ENCODE results near the gene TRAM2.

TRAM2 gene

GRCh38 chr6:52547647-52548352 is 29.1 kb downstream of the TRAM2 start:
- Mint-ChIP-seq H3K4me1 (peaks cover 13% of the 10 kb centered on the region), H3K36me3 (peaks cover 13% of the 10 kb centered on the region), H3K27me3 (no peaks in the 10 kb centered on the region), H3K4me3 (no peak overlapping the region), H3K9me3 (no peaks in the 10 kb centered on the region), H3K27ac (no peak overlapping the region)

- Mint-ChIP-seq H3K9me3 (no peaks in the 10 kb centered on the region), H3K36me3 (peaks cover 13% of the 10 kb centered on the region), H3K27ac (no peak overlapping the region), H3K27me3 (no peaks in the 10 kb centered on the region), H3K4me1 (peaks cover 13% of the 10 kb centered on the region), H3K4me3 (no peak overlapping the region)
Observed at GRCh38 chr6:52546678-52547077, 30.2 kb downstream of the TRAM2 start.

- Mint-ChIP-seq H3K36me3 (peaks cover 13% of the 10 kb centered on the region), H3K27ac (no peak overlapping the region), H3K4me3 (no peak overlapping the region), H3K27me3 (no peaks in the 10 kb centered on the region), H3K4me1 (peaks cover 13% of the 10 kb centered on the region), H3K9me3 (no peaks in the 10 kb centered on the region)
Observed at GRCh38 chr6:52546192-52546591, 30.7 kb downstream of the TRAM2 start.

DNA sequence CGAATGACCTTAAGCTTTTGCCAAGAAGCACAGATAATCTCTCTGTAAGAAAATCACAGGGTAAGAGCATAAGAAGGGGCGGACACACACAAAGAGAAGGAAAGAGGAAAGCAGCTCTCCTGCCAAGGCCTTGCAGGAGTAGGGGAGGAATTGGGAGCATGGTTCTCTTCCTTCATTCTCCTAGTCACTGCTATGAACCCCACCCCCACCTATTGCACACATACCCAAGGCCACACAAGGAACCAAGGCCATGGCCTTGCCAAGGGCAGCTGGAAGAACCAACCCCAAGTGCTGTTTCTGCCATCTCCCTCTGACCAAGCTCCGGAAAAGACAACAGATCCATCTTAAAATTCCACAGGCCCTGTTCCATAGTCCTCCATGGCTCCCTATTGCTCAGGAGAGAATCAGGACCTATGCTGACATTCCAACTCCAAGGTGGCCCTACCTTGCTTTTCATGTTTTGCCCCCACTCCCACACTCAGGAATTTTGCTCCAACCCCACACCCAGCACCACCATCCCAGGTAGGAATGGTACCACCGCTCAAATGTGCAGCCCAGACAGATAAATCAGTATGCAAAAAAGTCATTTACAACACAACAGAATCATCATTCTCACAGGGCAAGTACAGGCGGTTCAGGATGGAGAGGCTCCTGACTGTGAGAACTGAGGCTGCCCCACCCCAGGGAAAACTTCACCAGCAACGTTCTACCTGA is 31.3 kb downstream of the TRAM2 start:
- H3K27me3 Mint-ChIP-seq, result no peaks in the 10 kb centered on the region
- H3K4me1 Mint-ChIP-seq, result peaks cover 13% of the 10 kb centered on the region
- peaks cover 13% of the 10 kb centered on the region for H3K36me3 Mint-ChIP-seq
- no peaks in the 10 kb centered on the region for H3K9me3 Mint-ChIP-seq
- H3K27ac Mint-ChIP-seq, result no peak overlapping the region
- H3K4me3 Mint-ChIP-seq, result no peak overlapping the region

DNA sequence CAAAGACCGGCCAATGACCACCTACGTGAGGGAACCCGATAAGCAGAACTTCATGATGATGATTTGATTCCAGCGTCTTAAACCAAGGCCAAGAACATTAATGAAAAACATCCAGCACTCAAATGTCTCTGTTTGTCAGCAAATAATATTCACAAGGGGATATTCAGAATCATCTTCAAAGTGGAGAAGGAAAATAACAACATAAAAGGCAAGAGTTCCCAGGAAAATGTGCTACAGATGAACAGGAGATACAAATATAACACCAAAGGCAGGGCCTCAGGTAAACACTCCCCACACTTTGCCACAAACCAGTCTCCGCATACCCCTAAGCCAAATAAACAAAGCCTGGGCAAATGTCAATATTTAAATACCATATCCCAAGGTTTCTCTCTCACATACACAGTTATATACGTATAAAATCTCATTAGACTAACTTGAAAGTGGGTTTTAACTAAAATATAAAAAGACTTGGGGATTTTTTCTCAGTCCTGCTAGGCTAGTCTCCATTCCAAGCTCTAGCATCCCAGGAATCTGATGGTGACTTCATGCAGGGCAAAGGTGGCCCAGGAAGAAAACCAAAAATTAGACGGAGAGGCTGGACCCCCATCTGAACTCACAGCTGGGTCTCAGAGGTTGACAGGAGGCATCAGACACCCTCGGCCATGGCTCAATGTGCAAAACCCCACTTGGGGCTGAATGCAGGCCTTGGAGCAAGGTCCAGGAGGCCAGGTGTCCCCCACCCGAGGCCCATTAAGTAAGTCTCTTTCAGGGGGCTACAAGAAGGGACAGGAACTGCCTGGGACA is 32.1 kb downstream of the TRAM2 start:
- H3K4me3 Mint-ChIP-seq, result no peak overlapping the region
- no peaks in the 10 kb centered on the region for H3K27me3 Mint-ChIP-seq
- H3K36me3 Mint-ChIP-seq, result peaks cover 10% of the 10 kb centered on the region
- no peak overlapping the region for H3K27ac Mint-ChIP-seq
- H3K4me1 Mint-ChIP-seq, result peaks cover 13% of the 10 kb centered on the region
- H3K9me3 Mint-ChIP-seq, result no peaks in the 10 kb centered on the region

- Mint-ChIP-seq H3K4me3 (no peak overlapping the region), H3K27me3 (no peaks in the 10 kb centered on the region), H3K27ac (no peak overlapping the region), H3K36me3 (peaks cover 9% of the 10 kb centered on the region), H3K9me3 (no peaks in the 10 kb centered on the region), H3K4me1 (peaks cover 16% of the 10 kb centered on the region)
Observed at GRCh38 chr6:52543729-52544601, 32.9 kb downstream of the TRAM2 start.

- Mint-ChIP-seq H3K9me3 (no peaks in the 10 kb centered on the region), H3K4me1 (peaks cover 23% of the 10 kb centered on the region), H3K27me3 (no peaks in the 10 kb centered on the region), H3K36me3 (peaks cover 9% of the 10 kb centered on the region), H3K4me3 (no peak overlapping the region), H3K27ac (no peak overlapping the region)
Observed at GRCh38 chr6:52543262-52543661, 33.6 kb downstream of the TRAM2 start.

DNA sequence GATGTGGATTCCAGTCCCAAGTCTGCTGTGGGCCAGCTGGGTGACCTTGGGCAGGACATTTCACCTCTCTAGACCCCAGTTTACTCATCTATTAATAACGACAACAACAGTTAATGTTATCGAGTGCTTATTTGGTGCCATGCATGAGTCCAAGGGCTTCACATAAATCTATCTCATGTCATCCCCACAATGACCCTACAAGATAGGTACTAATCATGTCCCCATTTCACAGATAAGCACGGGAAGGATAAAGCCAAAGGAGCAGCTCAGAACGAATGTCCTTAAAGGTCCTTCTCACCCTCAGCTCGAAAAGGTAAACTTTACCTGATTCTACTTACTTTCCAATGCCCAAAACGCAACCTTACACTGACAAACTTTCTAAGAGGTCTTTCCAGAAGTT is 35.7 kb downstream of the TRAM2 start:
- peaks cover 41% of the 10 kb centered on the region for H3K4me1 Mint-ChIP-seq
- no peaks in the 10 kb centered on the region for H3K27me3 Mint-ChIP-seq
- no peak overlapping the region for H3K27ac Mint-ChIP-seq
- H3K4me3 Mint-ChIP-seq, result no peak overlapping the region
- no peaks in the 10 kb centered on the region for H3K9me3 Mint-ChIP-seq
- peaks cover 7% of the 10 kb centered on the region for H3K36me3 Mint-ChIP-seq

- no peaks in the 10 kb centered on the region for H3K9me3 Mint-ChIP-seq
- no peak overlapping the region for H3K4me3 Mint-ChIP-seq
- H3K27ac Mint-ChIP-seq, result no peak overlapping the region
- peaks cover 46% of the 10 kb centered on the region for H3K4me1 Mint-ChIP-seq
- no peaks in the 10 kb centered on the region for H3K27me3 Mint-ChIP-seq
- peaks cover 8% of the 10 kb centered on the region for H3K36me3 Mint-ChIP-seq
Observed at GRCh38 chr6:52540286-52540902, 36.5 kb downstream of the TRAM2 start.

- no peaks in the 10 kb centered on the region for H3K27me3 Mint-ChIP-seq
- no peaks in the 10 kb centered on the region for H3K9me3 Mint-ChIP-seq
- peaks cover 6% of the 10 kb centered on the region for H3K36me3 Mint-ChIP-seq
- peaks cover 53% of the 10 kb centered on the region for H3K4me1 Mint-ChIP-seq
- no peak overlapping the region for H3K4me3 Mint-ChIP-seq
- no peak overlapping the region for H3K27ac Mint-ChIP-seq
Observed at GRCh38 chr6:52539607-52540006, 37.3 kb downstream of the TRAM2 start.

DNA sequence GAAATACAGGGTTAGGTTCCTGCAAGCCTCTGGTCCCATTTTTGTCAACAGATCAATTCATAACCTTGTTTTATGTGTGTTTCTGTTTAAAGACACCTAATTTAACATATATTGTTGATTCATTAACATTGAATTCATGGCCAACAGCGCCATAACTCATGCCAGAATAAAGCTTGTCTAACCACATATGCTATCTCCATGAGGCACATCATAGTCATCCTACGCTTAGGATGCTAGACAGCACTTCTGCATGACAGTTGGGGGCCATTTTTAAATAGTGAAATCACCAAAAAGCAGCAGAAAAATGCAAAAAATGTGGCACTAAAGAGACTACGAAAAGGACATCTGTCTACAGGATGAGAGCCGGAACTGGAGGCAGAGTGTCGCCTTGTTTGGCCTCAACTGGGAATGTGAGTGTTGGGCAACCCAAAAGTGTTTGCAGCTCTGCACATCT is 37.9 kb downstream of the TRAM2 start:
- Mint-ChIP-seq H3K27ac (no peak overlapping the region), H3K4me1 (peaks cover 53% of the 10 kb centered on the region), H3K9me3 (no peaks in the 10 kb centered on the region), H3K27me3 (no peaks in the 10 kb centered on the region), H3K36me3 (peaks cover 4% of the 10 kb centered on the region), H3K4me3 (no peak overlapping the region)

DNA sequence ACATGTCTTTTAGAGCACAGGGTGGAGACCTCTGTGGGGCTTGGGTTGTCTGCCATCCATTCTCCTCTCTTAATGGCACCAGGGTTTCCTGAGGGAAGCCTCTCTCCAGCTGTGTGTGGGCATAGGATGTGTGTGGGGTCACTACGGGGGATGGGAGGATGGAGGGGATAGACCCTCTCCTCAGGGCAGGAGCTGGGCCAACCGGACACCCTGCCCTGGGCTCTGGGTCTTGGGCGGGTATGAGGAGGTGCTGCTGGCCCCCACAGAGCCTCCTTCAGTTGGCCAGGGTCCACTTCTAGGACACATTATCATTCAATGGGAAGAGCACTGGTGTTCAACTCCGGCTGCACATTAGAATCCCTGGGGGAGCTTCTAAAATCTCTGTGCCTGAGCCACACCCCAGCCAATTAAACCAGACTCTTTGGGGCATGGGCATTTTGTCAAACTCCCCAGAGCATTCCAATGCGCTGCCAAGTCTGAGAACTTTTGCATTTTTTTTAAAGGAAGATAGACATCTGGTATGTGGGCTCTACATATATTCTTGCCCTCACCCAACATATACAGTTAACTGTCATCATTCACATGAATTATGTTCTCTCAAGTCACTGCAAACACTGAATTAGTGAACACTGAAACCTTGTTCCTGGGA is 38.5 kb downstream of the TRAM2 start:
- Mint-ChIP-seq H3K36me3 (peaks cover 4% of the 10 kb centered on the region), H3K27me3 (no peaks in the 10 kb centered on the region), H3K9me3 (no peaks in the 10 kb centered on the region), H3K4me1 (peaks cover 53% of the 10 kb centered on the region), H3K27ac (peak overlapping the region; percentile 25), H3K4me3 (no peak overlapping the region)

DNA sequence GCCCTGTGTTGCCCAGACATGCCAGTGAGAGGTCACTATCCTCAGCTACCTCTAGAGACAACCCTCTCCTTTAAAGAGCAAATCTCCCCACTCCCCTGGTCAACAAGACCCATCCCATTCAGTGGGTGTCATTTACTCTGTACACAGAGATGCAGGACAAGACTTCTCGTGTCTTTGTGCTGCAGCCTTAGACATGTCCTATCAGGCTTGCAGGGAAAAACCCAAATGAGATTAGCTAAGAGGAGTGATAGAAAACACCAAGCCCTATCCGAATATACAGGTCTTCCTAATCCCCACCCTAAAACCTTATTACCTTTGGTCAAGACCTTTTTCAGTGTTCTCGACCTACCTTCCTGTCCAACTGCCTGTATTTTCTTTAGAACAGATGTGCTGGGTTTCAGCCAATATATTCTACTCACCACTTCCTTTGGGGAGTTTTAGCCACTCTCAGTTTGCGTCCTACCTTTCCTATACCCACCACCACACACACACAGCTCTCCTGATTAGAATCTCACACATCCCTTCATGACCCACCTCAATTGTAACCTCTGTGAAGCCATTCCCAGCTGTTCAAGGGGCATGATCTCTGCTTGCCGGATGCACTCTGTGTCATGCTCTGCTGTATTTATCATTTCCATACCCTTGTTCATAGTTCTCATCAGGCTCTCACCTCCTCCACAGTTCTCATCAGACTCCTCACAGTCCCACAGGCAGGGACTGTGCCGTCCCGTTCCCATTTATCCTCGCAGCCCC is 39.7 kb downstream of the TRAM2 start:
- H3K4me3 Mint-ChIP-seq, result no peak overlapping the region
- H3K4me1 Mint-ChIP-seq, result peaks cover 53% of the 10 kb centered on the region
- H3K27ac Mint-ChIP-seq, result no peak overlapping the region

GRCh38 chr6:52536424-52536916 is 40.4 kb downstream of the TRAM2 start:
- H3K9me3 Mint-ChIP-seq, result no peaks in the 10 kb centered on the region
- H3K27me3 Mint-ChIP-seq, result no peaks in the 10 kb centered on the region
- H3K4me1 Mint-ChIP-seq, result peaks cover 53% of the 10 kb centered on the region
- no peak overlapping the region for H3K4me3 Mint-ChIP-seq
- no peak overlapping the region for H3K27ac Mint-ChIP-seq
- H3K36me3 Mint-ChIP-seq, result peaks cover 5% of the 10 kb centered on the region

More for the DNA sequence above, 39.7 kb downstream of the TRAM2 start:
- Mint-ChIP-seq H3K27me3 (no peaks in the 10 kb centered on the region), H3K36me3 (peaks cover 5% of the 10 kb centered on the region), H3K9me3 (no peaks in the 10 kb centered on the region)

Measured in activated naive CD4-positive, alpha-beta T cell treated with anti-CD3 and anti-CD28 coated beads, Interleukin-2, amount 50 U/mL, for 24 hours (primary cell).